Kidney (tissue), 14 donors: ENCODE results near the gene GAR1. TPM values are rescaled to one million over a fixed set of nuclear protein-coding genes. Genes with fewer than 3 reads are reported as not detected.
A peak's percentile ranks its signal among the peaks of the same experiment; 100 is the strongest.

ENCODE experiments used
- DNase-seq, 5 donors: peaks; one replicate each; pipeline ENCODE4 v3.0.0-alpha.2; 2013 to 2020
- FAIRE-seq: peaks from 2 replicates; lab custom pipeline; 2012; peaks lifted over from hg19 to GRCh38; lab: Jason Lieb, UNC
- H3K27ac ChIP-seq, 2 donors: one replicate each; pipeline ENCODE4 v1.7.0; 2013; ENCODE audit warnings: low read depth in 2 of 2, low read length in 2 of 2, inconsistent platforms in 1 of 2
- H3K27me3 ChIP-seq: one replicate; pipeline ENCODE4 v1.7.1; 2013; ENCODE audit warnings: low read length, inconsistent platforms; ENCODE audit not compliant: control insufficient read depth, insufficient read depth
- H3K36me3 ChIP-seq, 3 donors: one replicate each; pipeline versions ENCODE4 v1.7.0 to v1.7.1; 2013; ENCODE audit warnings: low read length in 3 of 3, control low read depth in 1 of 3, inconsistent platforms in 1 of 3; ENCODE audit not compliant: insufficient read depth in 3 of 3, control insufficient read depth in 2 of 3
- H3K4me1 ChIP-seq, 3 donors: one replicate each; pipeline versions ENCODE4 v1.7.0 to v1.7.1; 2013; ENCODE audit warnings: low read length in 3 of 3, inconsistent platforms in 1 of 3, low read depth in 1 of 3; ENCODE audit not compliant: control insufficient read depth in 2 of 3, insufficient read depth in 2 of 3
- H3K4me3 ChIP-seq, 3 donors: one replicate each; pipeline versions ENCODE4 v1.7.0 to v1.8.1; 2013; ENCODE audit warnings: low read length in 3 of 3, control low read depth in 1 of 3, inconsistent platforms in 1 of 3
- H3K9ac ChIP-seq, 3 donors: one replicate each; pipeline versions ENCODE4 v1.7.0 to v1.7.1; 2013; ENCODE audit warnings: low read length in 3 of 3, control low read depth in 1 of 3, inconsistent platforms in 1 of 3
- H3K9me3 ChIP-seq, 3 donors: one replicate each; pipeline versions ENCODE4 v1.7.0 to v1.7.1; 2013; ENCODE audit warnings: low read length in 3 of 3, control low read depth in 1 of 3, inconsistent platforms in 1 of 3; ENCODE audit not compliant: control insufficient read depth in 2 of 3, insufficient read depth in 1 of 3
- intact Hi-C: fragments of 100-400 bp; cut with DNase I; formaldehyde crosslinking; loops from one replicate; pipeline ENCODE4 v1.11.1; 2022
- polyA plus RNA-seq: library from polyadenylated mRNA; stranded (reverse); fragments of 350-450 nt; fragmentation: Illumina TruSeq; extraction: RNeasy Lipid Tissue Mini Kit (QIAGEN cat#74804); gene quantifications from one replicate; pipeline ENCODE4 v1.2.3, GENCODE V29; 2014; ENCODE audit warnings: low read depth, low replicate concordance; ENCODE audit not compliant: insufficient read depth
- total RNA-seq: library from RNA; stranded (reverse); fragmentation: NEBNext Ultra II Directional; extraction: Animal tissue kit (Norgen Biotek cat#: 25700); gene quantifications from one replicate; pipeline ENCODE4 v1.2.1, GENCODE V29; 2021
- TF ChIP-seq, protein P1 (sequence below): IDR thresholded peaks from 3 replicates; pipeline ENCODE4 v1.5.1; 2012; ENCODE audit warnings: mild to moderate bottlenecking, moderate library complexity, borderline replicate concordance; ENCODE audit not compliant: insufficient read depth; ENCODE audit errors: extremely low read depth
- donor health status: control.
- donor health status: control.
- donor health status: control.
- donor health status: control.
- donor health status: control.
- donor health status: DM: yes; HTN: yes; CAD: no.
- donor health status: Normal renal cell carcinoma (clear cell type).

Gene GAR1
- total and polyA plus RNA-seq, 2 donors from 2014 or later = 14.9 to 21.0 TPM

DNA sequence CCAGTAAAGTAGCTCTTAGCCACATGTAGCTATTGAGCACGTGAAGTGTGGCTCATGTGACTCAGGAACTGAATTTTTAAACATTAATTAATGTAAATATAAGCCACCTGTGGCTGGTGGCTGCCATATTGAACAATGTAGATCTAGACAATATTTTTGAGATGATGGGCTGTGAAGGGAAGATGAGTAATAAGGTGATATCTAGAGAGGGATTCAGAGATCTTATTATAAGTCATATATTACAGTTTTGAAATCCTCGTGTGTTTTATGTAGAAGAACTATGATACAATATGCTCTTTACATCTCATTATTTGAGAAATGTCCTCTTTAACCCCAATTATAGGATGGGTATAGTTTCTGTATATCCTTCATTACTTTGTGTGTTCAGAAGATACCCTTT lies 5.6 kb downstream of the GAR1 start:
- FAIRE-seq = no peak
- Histone ChIP-seq H3K9me3 (no peaks in the 10 kb centered on the region), H3K9ac (no peak overlapping the region), H3K27me3 (no peaks in the 10 kb centered on the region), H3K27ac (no peak overlapping the region), H3K4me3 (no peak overlapping the region), H3K36me3 (peaks cover 7 to 9% (median 8%) of the 10 kb centered on the region in 3 donors), H3K4me1 (peaks cover 0 to 7% (median 2%) of the 10 kb centered on the region in 3 donors)
- TF ChIP-seq, protein P1, sequence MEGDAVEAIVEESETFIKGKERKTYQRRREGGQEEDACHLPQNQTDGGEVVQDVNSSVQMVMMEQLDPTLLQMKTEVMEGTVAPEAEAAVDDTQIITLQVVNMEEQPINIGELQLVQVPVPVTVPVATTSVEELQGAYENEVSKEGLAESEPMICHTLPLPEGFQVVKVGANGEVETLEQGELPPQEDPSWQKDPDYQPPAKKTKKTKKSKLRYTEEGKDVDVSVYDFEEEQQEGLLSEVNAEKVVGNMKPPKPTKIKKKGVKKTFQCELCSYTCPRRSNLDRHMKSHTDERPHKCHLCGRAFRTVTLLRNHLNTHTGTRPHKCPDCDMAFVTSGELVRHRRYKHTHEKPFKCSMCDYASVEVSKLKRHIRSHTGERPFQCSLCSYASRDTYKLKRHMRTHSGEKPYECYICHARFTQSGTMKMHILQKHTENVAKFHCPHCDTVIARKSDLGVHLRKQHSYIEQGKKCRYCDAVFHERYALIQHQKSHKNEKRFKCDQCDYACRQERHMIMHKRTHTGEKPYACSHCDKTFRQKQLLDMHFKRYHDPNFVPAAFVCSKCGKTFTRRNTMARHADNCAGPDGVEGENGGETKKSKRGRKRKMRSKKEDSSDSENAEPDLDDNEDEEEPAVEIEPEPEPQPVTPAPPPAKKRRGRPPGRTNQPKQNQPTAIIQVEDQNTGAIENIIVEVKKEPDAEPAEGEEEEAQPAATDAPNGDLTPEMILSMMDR = no peak
- DNase-seq = no peak
- intact Hi-C loops = loop anchor here (10.0 kb wide), 1 partner anchor 396 kb away; no protein-coding TSS in a partner anchor

DNA sequence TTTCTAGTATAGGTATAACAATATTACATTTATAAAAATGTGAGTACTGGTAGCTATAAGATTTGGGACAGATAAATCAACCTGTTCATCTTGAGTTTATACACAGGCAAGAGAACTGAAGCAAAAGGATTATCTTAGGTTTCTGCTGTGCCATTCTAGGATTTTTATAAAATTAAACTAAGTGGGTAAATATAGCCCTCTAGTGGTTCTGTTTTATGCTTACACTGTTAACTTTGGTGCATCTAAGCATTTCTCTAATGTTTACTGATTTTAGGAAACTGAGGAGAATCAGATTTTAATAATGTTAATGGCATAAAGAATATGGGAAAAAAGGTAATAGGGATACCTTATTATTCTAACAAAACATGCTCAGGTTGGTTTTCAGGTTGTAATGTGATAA lies 11.2 kb downstream of the GAR1 start:
- FAIRE-seq = peak; percentile 91

DNA sequence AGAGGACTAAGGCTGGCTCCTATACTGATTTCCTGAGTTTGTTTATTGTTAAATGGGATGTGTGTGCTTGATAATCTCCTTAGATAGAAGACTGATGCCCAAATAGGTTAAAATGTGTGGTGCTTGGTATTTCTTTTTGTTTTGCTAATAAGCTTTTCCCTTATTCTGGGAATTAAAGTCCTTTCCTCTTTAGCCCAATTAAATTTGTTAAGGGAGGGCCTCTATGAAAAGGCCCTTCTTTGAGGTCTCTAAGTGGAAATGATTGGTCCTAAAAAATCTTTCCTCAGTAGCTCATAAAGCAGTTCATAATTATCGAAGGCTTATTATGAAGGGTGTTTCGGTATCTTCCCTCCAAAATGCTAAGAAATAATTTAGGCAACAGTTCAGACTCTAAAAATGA lies 12.1 kb downstream of the GAR1 start, which contains the start of gene RRH:
RRH (plus strand) TSS at position 301 of the 400 bp plus-strand sequence; CDS start at position 357, 56 bp downstream.
- H3K27ac ChIP-seq = no peak within 1 kb of the TSS
- H3K27me3 ChIP-seq = no peaks in the 10 kb centered on the region
- FAIRE-seq (no peak), DNase-seq (no peak)
- no peak within 1 kb of the TSS for H3K9ac ChIP-seq
- TF ChIP-seq, protein P1 = no peak
- peaks cover 3 to 5% (median 4%) of the 10 kb centered on the region in 3 donors for H3K36me3 ChIP-seq
- no peaks in the 10 kb centered on the region for H3K4me1 ChIP-seq
- H3K9me3 ChIP-seq = no peaks in the 10 kb centered on the region
- no peak within 1 kb of the TSS for H3K4me3 ChIP-seq
- intact Hi-C loops = loop anchor here (10.0 kb wide), 1 partner anchor 403 kb away; no protein-coding TSS in a partner anchor

More for the DNA sequence above, 11.2 kb downstream of the GAR1 start:
- intact Hi-C loops = loop anchor here (10.0 kb wide), 1 partner anchor 402 kb away; no protein-coding TSS in a partner anchor
- H3K4me3 ChIP-seq = no peak overlapping the region
- H3K9me3 ChIP-seq = no peaks in the 10 kb centered on the region
- TF ChIP-seq, protein P1 = peak; percentile 32
- H3K9ac ChIP-seq = no peak overlapping the region
- no peaks in the 10 kb centered on the region for H3K27me3 ChIP-seq
- H3K36me3 ChIP-seq = peaks cover 3 to 5% (median 4%) of the 10 kb centered on the region in 3 donors
- peak in 2 of 5 donors; percentile 7 to 31 for DNase-seq
- no peaks in the 10 kb centered on the region for H3K4me1 ChIP-seq
- H3K27ac ChIP-seq = no peak overlapping the region

DNA sequence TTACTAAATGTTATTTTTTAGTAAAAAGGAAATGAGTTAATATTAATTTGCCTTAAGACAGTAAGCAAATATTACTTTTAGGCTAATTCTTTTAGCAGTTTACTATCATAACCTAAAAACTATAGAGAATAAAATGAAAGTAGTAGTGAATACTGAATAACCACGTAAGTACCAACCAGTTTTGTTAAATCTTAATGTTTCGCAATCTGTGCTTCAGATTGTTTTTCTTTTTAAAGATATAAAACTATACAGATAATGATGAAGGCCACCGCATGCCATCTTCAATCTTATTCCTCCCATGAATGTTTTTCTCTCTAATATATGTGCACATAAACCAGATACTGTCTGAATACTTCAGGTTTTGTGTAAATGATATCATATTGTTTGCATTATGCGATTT lies 18.2 kb downstream of the GAR1 start:
- DNase-seq (no peak), FAIRE-seq (no peak)
- H3K4me1 ChIP-seq = no peaks in the 10 kb centered on the region
- no peaks in the 10 kb centered on the region for H3K27me3 ChIP-seq
- H3K9ac ChIP-seq = no peak overlapping the region
- no peak overlapping the region for H3K4me3 ChIP-seq
- H3K9me3 ChIP-seq = no peaks in the 10 kb centered on the region
- TF ChIP-seq, protein P1 = no peak
- H3K27ac ChIP-seq = no peak overlapping the region
- H3K36me3 ChIP-seq = no peaks in the 10 kb centered on the region
- intact Hi-C loops = no loop called here
